Neural cell (in vitro differentiated cells): Measurements from ENCODE around the gene ZNF587. TPM values are rescaled to one million over a fixed set of nuclear protein-coding genes. Genes with fewer than 3 reads are reported as not detected.
"Not testable (repeated sequence)": the region's sequence is repeated elsewhere in the genome, so short reads cannot be mapped to it uniquely, and the experiment has no call there.

ENCODE experiments used
- H2AFZ ChIP-seq: fragments of 200-600, 300-800 bp; sonication (generic), shearing (Covaris generic); 2 replicates; pipeline ENCODE4 v1.6.0; 2014; ENCODE audit warnings: low read depth, mild to moderate bottlenecking, antibody characterized with exemption, low read length, moderate library complexity
- H3F3A ChIP-seq: fragments of 200-600 bp; shearing (Covaris generic); 2 replicates; pipeline ENCODE4 v1.6.1; 2016; ENCODE audit warnings: mild to moderate bottlenecking, moderate library complexity, mixed read lengths, antibody characterized with exemption, low read length; ENCODE audit not compliant: insufficient read depth, poor library complexity, severe bottlenecking
- H3K27ac ChIP-seq: fragments of 200-600, 300-800 bp; sonication (generic), shearing (Covaris generic); 2 replicates; pipeline ENCODE4 v1.5.1; 2014; ENCODE audit warnings: mild to moderate bottlenecking, low read length, moderate library complexity
- H3K27me3 ChIP-seq: fragments of 300-800, 200-600 bp; sonication (generic), shearing (Covaris generic); 2 replicates; pipeline ENCODE4 v1.6.0; 2014; ENCODE audit warnings: mild to moderate bottlenecking, low read depth, low read length, moderate library complexity; ENCODE audit not compliant: insufficient read depth
- H3K36me3 ChIP-seq: fragments of 300-800, 200-600 bp; sonication (generic), shearing (Covaris generic); 2 replicates; pipeline ENCODE4 v1.5.1; 2014; ENCODE audit warnings: mild to moderate bottlenecking, antibody characterized with exemption, low read length, moderate library complexity; ENCODE audit not compliant: insufficient read depth
- H3K4me2 ChIP-seq: fragments of 300-800, 200-600 bp; sonication (generic), shearing (Covaris generic); 2 replicates; pipeline ENCODE4 v1.6.0; 2014; ENCODE audit warnings: mild to moderate bottlenecking, low read length
- H3K4me3 ChIP-seq: fragments of 300-800, 200-600 bp; sonication (generic), shearing (Covaris generic); 2 replicates; pipeline ENCODE4 v1.5.1; 2014; ENCODE audit warnings: mild to moderate bottlenecking, low read length, moderate library complexity
- H3K79me2 ChIP-seq: fragments of 200-600 bp; shearing (Covaris generic); replicated peaks from 2 replicates; pipeline ENCODE4 v1.6.0; 2014; ENCODE audit warnings: mild to moderate bottlenecking, low read length, moderate library complexity; ENCODE audit not compliant: insufficient read depth
- H3K9ac ChIP-seq: fragments of 300-800, 200-600 bp; sonication (generic), shearing (Covaris generic); 2 replicates; pipeline ENCODE4 v1.6.1; 2016; ENCODE audit warnings: mild to moderate bottlenecking, low read length, mixed read lengths
- H3K9me2 ChIP-seq: fragments of 200-600 bp; shearing (Covaris generic); 2 replicates; pipeline ENCODE4 v1.6.1; 2016; ENCODE audit warnings: mild to moderate bottlenecking, low read length, mixed read lengths; ENCODE audit not compliant: insufficient read depth
- H3K9me3 ChIP-seq: fragments of 200-600, 300-800 bp; sonication (generic), shearing (Covaris generic); 2 replicates; pipeline ENCODE4 v1.6.1; 2016; ENCODE audit warnings: mild to moderate bottlenecking, mixed run types, low read length, moderate library complexity, mixed read lengths
- H4K20me1 ChIP-seq: fragments of 200-600 bp; shearing (Covaris generic); 2 replicates; pipeline ENCODE4 v1.6.1; 2016; ENCODE audit warnings: mild to moderate bottlenecking, mixed run types; ENCODE audit not compliant: insufficient read depth
- CTCF ChIP-seq: fragments of 450-650 bp; IDR thresholded peaks from 2 replicates; pipeline ENCODE4 v1.5.1; 2014; ENCODE audit warnings: antibody characterized with exemption, mild to moderate bottlenecking, moderate library complexity; ENCODE audit not compliant: poor library complexity, severe bottlenecking
- EP300 ChIP-seq: fragments of 450-650 bp; conservative IDR thresholded peaks from 2 replicates; pipeline ENCODE4 v1.6.1; 2014; ENCODE audit warnings: antibody characterized with exemption, mild to moderate bottlenecking, moderate library complexity; ENCODE audit not compliant: poor library complexity, severe bottlenecking
- EZH2 ChIP-seq: fragments of 200-600, 300-800 bp; shearing (Covaris generic), sonication (generic); IDR thresholded peaks from 2 replicates; pipeline ENCODE4 v1.6.1; 2014; ENCODE audit warnings: antibody characterized with exemption, low read length, borderline replicate concordance, mild to moderate bottlenecking; ENCODE audit not compliant: insufficient read depth, poor library complexity, severe bottlenecking
- MXI1 ChIP-seq: fragments of 450-650 bp; conservative IDR thresholded peaks from 2 replicates; pipeline ENCODE4 v1.6.1; 2014; ENCODE audit warnings: antibody characterized with exemption, mild to moderate bottlenecking; ENCODE audit not compliant: poor library complexity, severe bottlenecking
- POLR2AphosphoS5 ChIP-seq: IDR thresholded peaks from 2 replicates; pipeline ENCODE4 v1.6.1; 2012
- RAD21 ChIP-seq: fragments of 450-650 bp; conservative IDR thresholded peaks from 2 replicates; pipeline ENCODE4 v1.6.1; 2014; ENCODE audit warnings: antibody characterized with exemption, mild to moderate bottlenecking, moderate library complexity
- REST ChIP-seq: IDR thresholded peaks from 2 replicates; pipeline ENCODE4 v1.6.1; 2012; ENCODE audit warnings: borderline replicate concordance
- SMC3 ChIP-seq: fragments of 450-650 bp; conservative IDR thresholded peaks from 2 replicates; pipeline ENCODE4 v1.6.1; 2014; ENCODE audit warnings: antibody characterized with exemption, mild to moderate bottlenecking, moderate library complexity; ENCODE audit not compliant: poor library complexity
- TAF1 ChIP-seq: IDR thresholded peaks from 2 replicates; pipeline ENCODE4 v1.6.1; 2012; ENCODE audit warnings: low read depth
- polyA plus RNA-seq: library from polyadenylated mRNA; depleted of rRNA; stranded (reverse); fragments of >200 nt; gene quantifications from 2 replicates; pipeline ENCODE4 v1.2.3, GENCODE V29; 2014

Gene ZNF587
- polyA plus RNA-seq, 1 donor from 2014 or later: 16.8 TPM

DNA sequence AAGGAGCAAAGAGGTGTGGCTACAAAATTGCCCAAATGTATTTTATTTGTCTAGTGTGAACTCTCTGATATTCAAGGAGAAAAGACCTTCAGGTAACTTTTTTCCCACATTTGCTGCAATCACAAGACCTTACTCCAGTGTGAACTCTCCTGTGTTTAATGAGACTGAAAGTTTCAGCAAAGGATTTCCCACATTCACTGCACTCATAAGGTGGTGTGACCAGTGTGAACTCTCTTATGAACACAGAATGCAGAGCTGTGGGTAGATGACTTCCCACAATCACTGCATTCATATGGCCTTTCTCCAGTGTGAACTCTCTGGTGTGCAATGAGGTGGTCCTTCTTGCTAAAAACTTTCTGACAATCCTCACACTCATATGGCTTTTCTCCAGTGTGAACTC, 22.8 kb downstream of the ZNF587 start:
- Histone ChIP-seq H3K9ac (no peak overlapping the region), H3K79me2 (no peaks in the 10 kb centered on the region), H3K27ac (no peak overlapping the region), H3K27me3 (no peaks in the 10 kb centered on the region), H3F3A (no peaks in the 10 kb centered on the region), H2AFZ (no peak overlapping the region), H3K9me3 (no peaks in the 10 kb centered on the region), H3K4me3 (no peak overlapping the region), H4K20me1 (no peaks in the 10 kb centered on the region), H3K36me3 (peaks cover 19% of the 10 kb centered on the region), H3K9me2 (no peaks in the 10 kb centered on the region), H3K4me2 (no peak overlapping the region)
- TF ChIP-seq EZH2 (no peak), TAF1 (no peak), POLR2AphosphoS5 (no peak), CTCF (no peak), RAD21 (no peak), EP300 (no peak)

DNA sequence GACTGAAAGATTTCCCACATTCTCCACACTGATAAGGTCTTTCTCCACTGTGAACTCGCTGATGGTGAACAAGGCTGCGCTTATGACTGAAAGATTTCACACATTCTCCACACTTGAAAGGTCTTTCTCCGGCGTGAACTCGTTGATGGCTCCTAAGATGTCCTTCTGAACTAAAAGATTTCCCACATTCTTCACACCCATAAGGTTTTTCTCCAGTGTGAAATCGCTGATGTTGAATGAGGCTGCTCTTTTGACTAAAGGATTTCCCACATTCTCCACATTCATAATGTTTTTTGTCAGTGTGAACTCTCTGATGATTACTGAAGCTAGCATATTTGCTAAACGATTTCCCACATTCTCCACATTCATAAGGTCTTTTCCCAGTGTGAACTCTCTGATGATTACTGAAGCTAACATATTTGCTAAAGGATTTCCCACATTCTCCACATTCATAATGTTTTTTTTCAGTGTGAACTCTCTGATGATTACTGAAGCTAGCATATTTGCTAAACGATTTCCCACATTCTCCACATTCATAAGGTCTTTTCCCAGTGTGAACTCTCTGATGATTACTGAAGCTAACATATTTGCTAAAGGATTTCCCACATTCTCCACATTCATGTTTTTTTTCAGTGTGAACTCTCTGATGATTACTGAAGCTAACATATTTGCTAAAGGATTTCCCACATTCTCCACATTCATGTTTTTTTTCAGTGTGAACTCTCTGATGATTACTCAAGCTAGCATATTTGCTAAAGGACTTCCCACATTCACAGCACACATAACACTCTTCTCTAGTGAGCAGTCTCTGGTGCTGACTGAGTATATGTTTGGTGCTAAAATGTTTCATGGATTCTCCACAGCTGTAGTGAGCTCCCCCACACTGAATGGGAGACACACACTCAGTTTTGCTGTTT, 24.5 kb downstream of the ZNF587 start:
- not testable (repeated sequence) for H2AFZ ChIP-seq, H3K27ac ChIP-seq, H3K4me2 ChIP-seq, H3K4me3 ChIP-seq, H3K27me3 ChIP-seq, H3K9me2 ChIP-seq, H3F3A ChIP-seq, H3K9me3 ChIP-seq, H3K79me2 ChIP-seq, H4K20me1 ChIP-seq, H3K9ac ChIP-seq
- H3K36me3 ChIP-seq: peaks cover 13% of the 10 kb centered on the region

DNA sequence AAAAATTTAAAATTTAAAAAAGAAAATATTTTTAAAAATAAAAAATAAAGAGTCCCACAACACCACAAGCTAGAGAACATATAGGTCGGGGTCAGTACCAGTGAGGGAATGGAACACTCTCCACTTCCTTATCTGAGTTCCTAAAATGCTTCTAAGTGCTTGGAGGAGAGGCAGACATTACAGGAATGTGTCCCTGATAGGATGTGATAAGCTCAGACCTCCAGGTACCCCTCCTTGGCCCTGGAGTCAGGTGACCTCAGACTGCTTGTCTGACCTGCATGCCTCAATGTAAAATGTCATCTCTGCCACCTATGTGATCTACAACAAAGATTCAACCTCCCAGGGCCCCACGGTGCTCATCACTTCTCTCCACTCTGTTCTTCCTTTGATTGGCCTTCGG, 36.4 kb downstream of the ZNF587 start:
- Histone ChIP-seq H3K79me2 (peaks cover 32% of the 10 kb centered on the region), H3K9me3 (no peaks in the 10 kb centered on the region), H3K27ac (no peak overlapping the region), H3K27me3 (no peaks in the 10 kb centered on the region), H2AFZ (no peak overlapping the region), H3K9ac (no peak overlapping the region), H3K36me3 (no peaks in the 10 kb centered on the region), H3K9me2 (no peaks in the 10 kb centered on the region), H3K4me2 (no peak overlapping the region), H3K4me3 (peak overlapping the region; percentile 80), H3F3A (no peaks in the 10 kb centered on the region), H4K20me1 (no peaks in the 10 kb centered on the region)
- no peak for TF ChIP-seq POLR2AphosphoS5
- TF ChIP-seq SMC3: no peak
- no peak for TF ChIP-seq EP300
- TF ChIP-seq REST: no peak
- TF ChIP-seq CTCF: no peak
- no peak for TF ChIP-seq MXI1
- TF ChIP-seq TAF1: no peak
- TF ChIP-seq EZH2: no peak
- no peak for TF ChIP-seq RAD21
